Hematopoietic multipotent progenitor cell (in vitro differentiated cells): ENCODE results near the gene NHP2. TPM values are rescaled to one million over a fixed set of nuclear protein-coding genes. Genes with fewer than 3 reads are reported as not detected.
A peak's percentile ranks its signal among the peaks of the same experiment; 100 is the strongest.

ENCODE experiments used
- DNase-seq, 3 donors: peaks; one replicate each; pipeline ENCODE4 v3.0.0-alpha.2; 2011 to 2015; ENCODE audit warnings: low read depth in 2 of 3, low spot score in 2 of 3
- total RNA-seq: library from RNA; depleted of rRNA; stranded (reverse); fragments of >200 nt; gene quantifications from one replicate; pipeline ENCODE4 v1.2.3, GENCODE V29; 2012

NHP2 gene
- total RNA-seq, 1 donor = 122 TPM

- DNase-seq = peak in 2 of 3 donors; percentile 92 to 93
Observed at GRCh38 chr5:178116143-178116885, 37.4 kb downstream of the NHP2 start.

DNA sequence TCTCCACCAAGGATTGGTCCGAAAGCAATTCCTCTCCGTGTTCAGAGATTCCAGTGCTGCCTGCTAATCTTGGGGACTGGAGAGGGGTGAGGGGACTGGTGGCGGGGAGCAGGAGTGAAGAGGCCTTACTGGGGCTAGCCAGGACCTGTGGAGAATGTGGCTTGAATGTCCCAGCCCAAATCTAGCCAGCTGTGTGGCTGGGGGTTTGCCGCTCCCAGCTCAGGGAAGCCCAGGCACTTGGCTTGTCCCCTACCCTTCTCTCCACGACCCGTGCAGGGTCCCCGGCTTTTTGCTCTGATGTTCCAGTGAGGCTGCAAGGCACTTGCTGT lies 37.9 kb downstream of the NHP2 start:
- no peak for DNase-seq

- no peak for DNase-seq
Observed at GRCh38 chr5:178115136-178115813, 38.4 kb downstream of the NHP2 start.

- DNase-seq = peak in 2 of 3 donors; percentile 43 to 64
Observed at GRCh38 chr5:178114325-178115135, 39.2 kb downstream of the NHP2 start.

- no peak for DNase-seq
Observed at GRCh38 chr5:178113841-178114324, 39.8 kb downstream of the NHP2 start.

GRCh38 chr5:178113141-178113787 lies 40.4 kb downstream of the NHP2 start, which contains the start of gene N4BP3:
Gene N4BP3, plus strand, starts transcription at chr5:178113532. Its CDS starts 6,052 bp downstream, at chr5:178119584.
- peak in 2 of 3 donors; percentile 85 to 91 for DNase-seq

DNA sequence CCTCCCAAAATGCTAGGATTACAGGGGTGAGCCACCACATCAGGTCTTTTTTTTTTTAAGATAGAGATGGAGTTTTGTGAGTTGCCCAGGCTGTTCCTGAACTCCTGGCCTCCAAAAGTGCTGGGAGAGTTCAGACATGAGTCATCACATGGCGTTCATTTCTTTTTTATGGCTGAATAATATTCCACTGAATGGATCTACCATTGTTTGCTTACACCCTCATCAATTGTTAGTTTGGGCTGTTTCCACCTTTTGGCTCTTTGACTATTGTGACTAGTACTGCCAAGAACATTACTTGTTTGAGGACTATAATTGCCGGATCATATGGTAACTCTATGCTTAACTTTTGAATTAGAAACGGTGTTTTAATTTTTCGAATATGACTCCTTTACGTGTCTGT lies 41.1 kb downstream of the NHP2 start:
- no peak for DNase-seq

DNA sequence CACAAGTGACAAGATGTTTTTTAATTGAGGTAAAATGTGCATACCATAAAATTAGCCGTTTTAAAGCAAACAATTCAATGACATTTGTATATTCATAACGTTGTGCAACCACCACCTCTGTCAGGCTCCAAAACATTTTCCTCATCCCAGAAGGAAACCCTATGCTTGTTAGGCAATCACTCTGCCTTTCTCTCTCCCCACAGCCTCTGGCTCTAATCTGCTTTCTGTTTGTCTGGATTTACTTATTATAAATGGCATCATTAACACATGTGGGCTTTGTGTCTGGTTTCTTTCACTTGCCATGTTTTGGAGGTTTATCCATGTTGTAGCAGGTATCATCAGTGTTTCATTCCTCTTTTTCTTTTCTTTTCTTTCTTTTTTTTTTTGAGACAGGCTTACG lies 41.8 kb downstream of the NHP2 start:
- DNase-seq = no peak

GRCh38 chr5:178110511-178110910 lies 43.2 kb downstream of the NHP2 start:
- no peak for DNase-seq

DNA sequence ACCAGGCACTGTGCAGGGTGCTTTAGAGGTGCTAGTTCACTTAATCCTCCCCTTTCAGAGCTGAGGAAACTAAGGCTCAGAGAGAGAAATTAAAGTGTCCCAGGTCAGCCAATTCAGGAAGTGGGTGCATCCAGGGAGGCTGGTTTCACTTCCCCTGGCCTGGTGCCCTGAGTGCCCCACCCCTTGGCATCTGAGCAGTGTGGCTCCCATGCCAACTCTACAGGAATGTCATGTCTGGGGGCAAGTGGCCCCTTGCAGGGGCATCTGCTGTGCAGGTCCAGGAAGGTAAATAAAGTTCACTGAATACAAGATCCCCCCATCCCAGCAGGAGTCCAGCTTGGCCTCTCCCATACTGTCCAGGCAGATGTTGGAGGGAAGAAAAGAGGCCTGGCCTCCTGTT lies 44.7 kb downstream of the NHP2 start:
- DNase-seq = no peak

DNA sequence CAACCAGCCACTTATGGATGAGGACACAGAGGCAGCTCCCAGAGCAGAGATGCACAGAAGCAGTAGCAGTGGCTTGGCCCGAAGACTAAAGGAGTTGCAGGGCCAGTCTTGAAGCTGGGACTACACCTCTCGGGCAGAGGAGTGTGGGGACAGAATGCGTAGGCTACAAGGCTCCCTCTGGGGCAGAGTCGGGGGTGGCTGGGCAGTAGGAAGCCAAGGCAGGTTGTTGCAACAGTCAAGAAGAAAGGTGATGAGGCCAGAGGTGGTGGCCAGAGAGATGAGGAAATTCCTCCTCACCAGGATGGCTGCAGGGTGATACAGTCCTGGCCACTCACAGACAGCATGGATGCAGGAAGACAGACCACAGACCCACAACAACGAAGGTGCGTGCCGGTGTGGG lies 45.2 kb downstream of the NHP2 start:
- DNase-seq = no peak

- no peak for DNase-seq
Observed at GRCh38 chr5:178107756-178108310, 45.9 kb downstream of the NHP2 start.

DNA sequence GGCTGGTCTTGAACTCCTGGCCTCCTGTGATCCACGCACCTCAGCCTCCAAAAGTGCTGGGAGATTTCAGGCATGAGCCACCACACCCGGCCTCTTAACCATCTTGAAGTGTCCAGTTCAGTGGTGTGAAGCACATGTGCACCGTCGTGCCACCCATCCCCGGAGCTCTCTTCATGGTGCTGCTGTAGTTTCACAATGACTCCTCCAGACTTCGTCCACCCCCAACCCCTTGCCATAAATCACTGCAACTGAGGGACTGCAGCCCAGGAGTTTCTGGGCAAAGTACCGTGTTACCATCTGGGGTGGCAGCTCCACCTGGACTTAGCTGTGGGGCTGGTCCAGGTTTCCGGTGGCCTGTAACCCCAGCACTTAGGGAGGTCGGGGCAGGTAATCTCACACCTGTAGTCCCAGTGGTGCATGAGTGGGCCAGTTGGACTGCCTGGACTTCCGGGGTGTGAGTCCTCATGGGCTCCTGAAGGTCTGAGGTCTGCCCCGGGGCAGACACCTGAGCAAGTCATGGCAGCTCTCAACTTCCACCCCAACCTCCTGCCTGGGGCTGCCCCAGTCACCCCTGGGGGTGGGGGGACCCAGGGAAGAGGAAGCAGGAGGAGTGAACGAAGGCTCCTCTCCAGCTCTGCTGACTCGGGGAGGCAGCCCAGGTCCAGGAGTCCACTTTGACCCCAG lies 47.0 kb downstream of the NHP2 start:
- no peak for DNase-seq

GRCh38 chr5:178106086-178106485 lies 47.6 kb downstream of the NHP2 start:
- no peak for DNase-seq

DNA sequence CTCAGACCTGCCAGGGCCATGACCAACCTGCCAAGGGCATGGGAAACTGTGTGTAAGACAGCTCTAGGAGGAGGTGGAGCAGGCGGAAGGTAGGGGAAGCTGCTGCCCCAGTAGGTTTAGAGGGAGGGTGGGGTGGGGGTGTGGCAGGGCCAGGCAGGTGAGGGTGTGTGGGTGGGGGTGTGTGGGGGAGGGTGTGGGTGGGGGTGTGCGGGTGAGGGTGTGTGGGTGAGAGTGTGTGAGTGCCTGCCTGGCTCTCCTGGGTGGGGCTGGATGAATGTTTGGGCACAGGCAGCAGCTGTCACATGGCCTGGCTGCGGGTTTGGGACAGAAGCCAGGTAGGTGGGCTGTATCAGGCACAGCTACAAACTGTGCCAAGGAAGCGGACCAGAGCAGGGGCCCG lies 49.2 kb downstream of the NHP2 start:
- DNase-seq = peak in 1 of 3 donors; percentile 34

GRCh38 chr5:178103612-178104011 lies 50.1 kb downstream of the NHP2 start:
- no peak for DNase-seq
